H9 (cell line): ENCODE data around the gene ROCK1. TPM values are rescaled to one million over a fixed set of nuclear protein-coding genes. Genes with fewer than 3 reads are reported as not detected.

Experiments used
- DNase-seq: peaks from one replicate; pipeline ENCODE4 v3.0.0-alpha.2; 2017
- H2AFZ ChIP-seq: one replicate; pipeline ENCODE4 v1.6.1; 2013; ENCODE audit warnings: mild to moderate bottlenecking, low read length, control low read depth, moderate library complexity
- H2AK5ac ChIP-seq: 2 replicates; pipeline ENCODE4 v1.6.1; 2013; ENCODE audit warnings: low read length, control low read depth, mixed read lengths; ENCODE audit not compliant: insufficient read length
- H2BK120ac ChIP-seq: one replicate; pipeline ENCODE4 v1.6.1; 2013; ENCODE audit warnings: low read depth, mild to moderate bottlenecking, low read length, control low read depth, inconsistent platforms; ENCODE audit not compliant: poor library complexity, severe bottlenecking
- H2BK12ac ChIP-seq: 2 replicates; pipeline ENCODE4 v1.6.1; 2013; ENCODE audit warnings: low read length, control low read depth, mixed read lengths, low read depth; ENCODE audit not compliant: insufficient read length
- H2BK15ac ChIP-seq: 2 replicates; pipeline ENCODE4 v1.6.1; 2013; ENCODE audit warnings: low read depth, low read length, control low read depth
- H2BK20ac ChIP-seq: one replicate; pipeline ENCODE4 v1.6.1; 2013; ENCODE audit warnings: low read depth, mild to moderate bottlenecking, low read length, control low read depth, inconsistent platforms; ENCODE audit not compliant: poor library complexity, severe bottlenecking
- H2BK5ac ChIP-seq: 2 replicates; pipeline ENCODE4 v1.6.1; 2013; ENCODE audit warnings: low read length, control low read depth, mixed read lengths; ENCODE audit not compliant: insufficient read length
- H3K14ac ChIP-seq: 2 replicates; pipeline ENCODE4 v1.6.1; 2013; ENCODE audit warnings: low read length, control low read depth; ENCODE audit not compliant: insufficient read depth
- H3K18ac ChIP-seq: 2 replicates; pipeline ENCODE4 v1.6.1; 2013; ENCODE audit warnings: low read depth, mild to moderate bottlenecking, mixed read lengths, low read length, control low read depth; ENCODE audit not compliant: insufficient read length
- H3K23ac ChIP-seq: 2 replicates; pipeline ENCODE4 v1.6.1; 2013; ENCODE audit warnings: low read length, control low read depth, mixed read lengths, low read depth; ENCODE audit not compliant: insufficient read length
- H3K23me2 ChIP-seq: 2 replicates; pipeline ENCODE4 v1.6.1; 2013; ENCODE audit warnings: low read depth, mild to moderate bottlenecking, mixed read lengths, low read length, control low read depth; ENCODE audit not compliant: insufficient read length, poor library complexity, severe bottlenecking
- H3K27ac ChIP-seq: 2 replicates; pipeline ENCODE4 v1.5.1; 2013; ENCODE audit warnings: low read length, control low read depth, mixed read lengths, low read depth; ENCODE audit not compliant: insufficient read length
- H3K27me3 ChIP-seq: 2 replicates; pipeline ENCODE4 v1.6.1; 2013; ENCODE audit warnings: low read length, control low read depth, inconsistent platforms; ENCODE audit not compliant: insufficient read depth
- H3K4ac ChIP-seq: 2 replicates; pipeline ENCODE4 v1.6.1; 2013; ENCODE audit warnings: low read depth, mild to moderate bottlenecking, control low read depth, inconsistent platforms, low read length, moderate library complexity
- H3K4me1 ChIP-seq: 2 replicates; pipeline ENCODE4 v1.6.1; 2013; ENCODE audit warnings: low read length, control low read depth, inconsistent platforms; ENCODE audit not compliant: insufficient read depth
- H3K4me2 ChIP-seq: 2 replicates; pipeline ENCODE4 v1.6.1; 2013; ENCODE audit warnings: low read length, control low read depth, mixed read lengths; ENCODE audit not compliant: insufficient read length, insufficient read depth
- H3K56ac ChIP-seq: 2 replicates; pipeline ENCODE4 v1.6.1; 2013; ENCODE audit warnings: low read depth, mild to moderate bottlenecking, mixed read lengths, low read length, control low read depth; ENCODE audit not compliant: insufficient read length
- H3K79me1 ChIP-seq: 2 replicates; pipeline ENCODE4 v1.6.1; 2013; ENCODE audit warnings: low read depth, mild to moderate bottlenecking, moderate library complexity, low read length, control low read depth, inconsistent platforms; ENCODE audit not compliant: insufficient read depth, poor library complexity, severe bottlenecking
- H3K79me2 ChIP-seq: 2 replicates; pipeline ENCODE4 v1.6.1; 2013; ENCODE audit warnings: low read length, control low read depth, inconsistent platforms; ENCODE audit not compliant: insufficient read depth
- H3K9ac ChIP-seq: 2 replicates; pipeline ENCODE4 v1.6.1; 2013; ENCODE audit warnings: low read length, control low read depth, mixed read lengths; ENCODE audit not compliant: insufficient read length; ENCODE audit errors: extremely low read depth
- H3K9me3 ChIP-seq: one replicate; pipeline ENCODE4 v1.6.1; 2013; ENCODE audit warnings: low read depth, low read length, inconsistent platforms; ENCODE audit not compliant: control insufficient read depth
- H3T11ph ChIP-seq: one replicate; pipeline ENCODE4 v1.6.1; 2013; ENCODE audit warnings: mild to moderate bottlenecking, low read length, control low read depth, inconsistent platforms
- H4K20me1 ChIP-seq: one replicate; pipeline ENCODE4 v1.6.1; 2013; ENCODE audit not compliant: control insufficient read depth, insufficient read length, insufficient read depth
- H4K5ac ChIP-seq: 2 replicates; pipeline ENCODE4 v1.6.1; 2013; ENCODE audit warnings: low read depth, mild to moderate bottlenecking, mixed read lengths, low read length, control low read depth; ENCODE audit not compliant: insufficient read length
- H4K8ac ChIP-seq: replicated peaks from 2 replicates; pipeline ENCODE4 v1.6.1; 2013; ENCODE audit warnings: low read length, control low read depth, mixed read lengths, low read depth; ENCODE audit not compliant: insufficient read length
- H4K91ac ChIP-seq: 2 replicates; pipeline ENCODE4 v1.6.1; 2013; ENCODE audit warnings: low read depth, mild to moderate bottlenecking, moderate library complexity, mixed read lengths, low read length, control low read depth; ENCODE audit not compliant: insufficient read length
- H3K27ac Mint-ChIP-seq, 3 experiments: 2 replicates in 2 of 3; 3 replicates in 1 of 3; pipeline ENCODE4 v1.8.0; 2020 to 2021; ENCODE audit warnings: mixed read lengths in 3 of 3, mild to moderate bottlenecking in 1 of 3, moderate library complexity in 1 of 3
- H3K27me3 Mint-ChIP-seq: 2 replicates; pipeline ENCODE4 v1.8.0; 2021; ENCODE audit warnings: low read depth, mild to moderate bottlenecking, moderate library complexity, mixed read lengths
- H3K36me3 Mint-ChIP-seq, 3 experiments: 2 replicates in 2 of 3; 3 replicates in 1 of 3; pipeline ENCODE4 v1.8.0; 2020 to 2021; ENCODE audit warnings: low read depth in 3 of 3, mixed read lengths in 3 of 3; ENCODE audit not compliant: insufficient read depth in 1 of 3
- H3K4me1 Mint-ChIP-seq, 2 experiments: 2 replicates each; pipeline ENCODE4 v1.8.0; 2020; ENCODE audit warnings: mixed read lengths in 2 of 2
- H3K4me3 Mint-ChIP-seq, 2 experiments: 2 replicates in 1 of 2; 3 replicates in 1 of 2; pipeline ENCODE4 v1.8.0; 2020 to 2021; ENCODE audit warnings: mild to moderate bottlenecking in 2 of 2, mixed read lengths in 2 of 2, moderate library complexity in 1 of 2
- H3K9me3 Mint-ChIP-seq, 2 experiments: 2 replicates in 1 of 2; 3 replicates in 1 of 2; pipeline ENCODE4 v1.8.0; 2020; ENCODE audit warnings: mild to moderate bottlenecking in 2 of 2, mixed read lengths in 2 of 2, moderate library complexity in 1 of 2
- CTCF ChIP-seq: fragments of 200-600 bp; sonication (generic); conservative IDR thresholded peaks from 3 replicates; pipeline ENCODE4 v1.8.0; 2021; ENCODE audit warnings: antibody characterized with exemption, mild to moderate bottlenecking
- WGBS: extraction: QIAGEN DNeasy Blood & Tissue Kit; methylation state at CpG from one replicate; pipeline ENCODE4 v1.1.7; 2013; ENCODE audit warnings: missing lambda C conversion rate, low lambda C conversion rate, mixed read lengths; ENCODE audit not compliant: insufficient read length; ENCODE audit errors: extremely low coverage; 5-methylcytosine and 5-hydroxymethylcytosine counted together
- total RNA-seq: library from RNA; stranded (reverse); gene quantifications from 2 replicates; pipeline ENCODE4 v1.2.1, GENCODE V29; 2021

ROCK1 gene
- total RNA-seq, 1 experiment from 2014 or later = 38.2 TPM

GRCh38 chr18:21093133-21093532, 18.5 kb downstream of the ROCK1 start:
- Histone ChIP-seq H3K18ac (no peak overlapping the region), H3K4me2 (no peak overlapping the region), H2AK5ac (no peak overlapping the region), H4K20me1 (no peaks in the 10 kb centered on the region), H3K56ac (no peak overlapping the region), H4K8ac (no peak overlapping the region), H3K9ac (no peak overlapping the region), H3K79me1 (peaks cover 6% of the 10 kb centered on the region), H3K23ac (no peak overlapping the region), H4K91ac (no peak overlapping the region), H3K23me2 (no peaks in the 10 kb centered on the region), H2BK20ac (no peak overlapping the region), H3K9me3 (no peaks in the 10 kb centered on the region), H2BK5ac (no peak overlapping the region), H2BK120ac (no peak overlapping the region), H2AFZ (no peak overlapping the region), H3K4me1 (no peaks in the 10 kb centered on the region), H3K4ac (no peak overlapping the region), H4K5ac (no peak overlapping the region), H3T11ph (no peak overlapping the region), H3K27ac (no peak overlapping the region), H3K79me2 (peaks cover 22% of the 10 kb centered on the region; the same call in 1 of the 2 replicates), H2BK15ac (no peak overlapping the region), H3K27me3 (no peaks in the 10 kb centered on the region), H2BK12ac (no peak overlapping the region), H3K14ac (no peak overlapping the region)
- peaks cover 0 to 6% (median 0%) of the 10 kb centered on the region in 3 experiments; a peak in 2 of 7 replicates for H3K36me3 Mint-ChIP-seq
- H3K9me3 Mint-ChIP-seq = no peaks in the 10 kb centered on the region
- no peak for TF ChIP-seq CTCF
- H3K4me3 Mint-ChIP-seq = no peak overlapping the region
- no peaks in the 10 kb centered on the region; a peak in 1 of 4 replicates for H3K4me1 Mint-ChIP-seq
- H3K27ac Mint-ChIP-seq = no peak overlapping the region
- WGBS = no CpG with 5 or more reads among the region's 3 CpGs
- no peak for DNase-seq
- H3K27me3 Mint-ChIP-seq = no peaks in the 10 kb centered on the region
